Endothelial cell of hepatic sinusoid (primary cell): ENCODE data around the gene TPBGL.

Source experiments
- in situ Hi-C: cut with HindIII; loops from 2 replicates; pipeline ENCODE4 v1.10.0; 2017; ENCODE audit warnings: low sequenced_read_pairs

The TPBGL gene

GRCh38 chr11:75205564-75206020 lies 35.0 kb upstream of the TPBGL start:
- in situ Hi-C loops, result no loop called here

DNA sequence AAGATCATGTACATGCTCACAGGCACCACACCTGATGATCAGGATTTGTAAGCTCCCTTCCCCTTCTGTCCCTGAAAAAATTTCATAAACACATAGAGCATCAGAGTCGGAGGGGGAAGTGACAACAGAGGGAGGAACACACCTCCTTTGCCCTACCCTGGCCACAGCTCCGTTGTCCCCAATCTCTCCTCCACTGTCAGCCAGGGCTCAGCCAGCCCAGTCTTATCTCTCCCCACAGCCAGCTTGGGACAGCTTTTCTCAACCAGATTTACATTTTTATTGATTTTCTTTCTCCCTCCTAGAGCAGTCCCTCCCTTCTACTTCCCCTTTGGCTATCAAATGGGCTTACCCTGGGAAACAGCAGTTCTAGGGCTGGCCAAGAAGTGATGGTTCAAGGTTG lies 32.1 kb upstream of the TPBGL start:
- in situ Hi-C loops, result no loop called here

- in situ Hi-C loops, result loop anchor here (5.0 kb wide), 2 partner anchors 60 to 200 kb away; no protein-coding TSS in a partner anchor
Observed at GRCh38 chr11:75212411-75212810, 28.2 kb upstream of the TPBGL start.

- in situ Hi-C loops, result loop anchor here (5.0 kb wide), 2 partner anchors 58 to 202 kb away; no protein-coding TSS in a partner anchor
Observed at GRCh38 chr11:75214411-75214821, 26.2 kb upstream of the TPBGL start.

GRCh38 chr11:75214843-75215242 lies 25.7 kb upstream of the TPBGL start:
- in situ Hi-C loops, result loop anchor here (5.0 kb wide), 2 partner anchors 57 to 203 kb away; no protein-coding TSS in a partner anchor

DNA sequence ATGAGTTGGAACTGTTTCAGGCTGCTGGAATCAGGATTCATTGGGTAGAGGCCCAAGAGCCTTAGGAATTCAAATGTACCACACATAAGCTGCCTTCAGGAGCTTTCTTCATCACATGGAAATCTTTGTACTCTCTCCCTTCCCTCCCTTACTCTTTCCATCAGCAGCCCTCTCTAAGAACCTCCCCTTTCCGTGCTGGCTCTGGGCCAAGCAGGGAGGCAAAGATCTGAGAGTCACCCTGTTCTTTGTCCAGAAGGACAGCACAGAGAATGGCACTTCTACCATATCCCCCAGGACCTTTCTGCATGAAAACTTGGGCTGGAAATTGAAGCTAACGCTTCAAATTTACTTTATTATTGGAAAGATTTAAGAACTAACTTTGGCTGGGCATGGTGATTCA lies 20.7 kb upstream of the TPBGL start:
- in situ Hi-C loops, result no loop called here

- in situ Hi-C loops, result no loop called here
Observed at GRCh38 chr11:75223954-75224643, 16.5 kb upstream of the TPBGL start.

DNA sequence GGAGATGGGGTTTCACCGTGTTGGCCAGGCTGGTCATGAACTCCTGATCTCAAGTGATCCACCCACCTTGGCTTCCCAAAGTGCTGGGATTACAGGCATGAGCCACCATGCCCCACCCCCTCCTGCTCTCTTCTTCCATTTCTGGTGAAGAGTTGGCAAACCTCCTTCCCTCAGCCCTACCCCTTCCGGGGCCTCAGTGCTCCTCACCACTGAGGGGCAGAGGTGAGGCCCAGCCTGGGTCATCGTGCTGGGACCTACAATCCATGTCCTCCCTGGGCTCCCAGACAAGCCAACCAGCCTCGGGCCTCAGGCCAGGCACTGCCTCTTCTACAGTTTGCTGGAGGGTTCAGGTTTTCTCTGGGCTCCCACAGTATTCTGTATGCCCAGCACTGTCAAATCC lies 14.8 kb upstream of the TPBGL start:
- in situ Hi-C loops, result no loop called here

- in situ Hi-C loops, result no loop called here
Observed at GRCh38 chr11:75229466-75229865, 11.1 kb upstream of the TPBGL start.

- in situ Hi-C loops, result no loop called here
Observed at GRCh38 chr11:75230621-75231020, 10.0 kb upstream of the TPBGL start.

DNA sequence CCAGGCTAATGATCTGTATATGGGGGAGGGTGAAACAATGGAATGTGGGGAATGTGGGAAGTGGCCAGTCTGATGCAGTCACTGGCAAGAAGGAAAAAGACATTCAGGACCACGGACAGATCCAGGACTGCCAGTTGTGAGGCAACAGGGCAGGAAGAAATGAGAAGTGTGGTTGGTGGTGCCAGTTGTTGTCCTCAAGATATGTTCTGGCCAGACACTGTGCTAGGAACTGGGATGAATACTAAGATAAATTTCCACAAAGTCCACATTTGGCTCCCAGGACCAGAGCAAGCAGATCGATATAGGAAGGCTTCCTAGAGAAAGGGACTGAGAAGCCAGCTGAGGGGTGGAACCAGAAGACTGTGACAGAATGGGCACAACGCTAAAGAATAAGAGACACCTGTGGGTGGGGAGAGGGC lies 6.8 kb upstream of the TPBGL start:
- in situ Hi-C loops, result no loop called here

- in situ Hi-C loops, result no loop called here
Observed at GRCh38 chr11:75236062-75236461, 4.5 kb upstream of the TPBGL start.

DNA sequence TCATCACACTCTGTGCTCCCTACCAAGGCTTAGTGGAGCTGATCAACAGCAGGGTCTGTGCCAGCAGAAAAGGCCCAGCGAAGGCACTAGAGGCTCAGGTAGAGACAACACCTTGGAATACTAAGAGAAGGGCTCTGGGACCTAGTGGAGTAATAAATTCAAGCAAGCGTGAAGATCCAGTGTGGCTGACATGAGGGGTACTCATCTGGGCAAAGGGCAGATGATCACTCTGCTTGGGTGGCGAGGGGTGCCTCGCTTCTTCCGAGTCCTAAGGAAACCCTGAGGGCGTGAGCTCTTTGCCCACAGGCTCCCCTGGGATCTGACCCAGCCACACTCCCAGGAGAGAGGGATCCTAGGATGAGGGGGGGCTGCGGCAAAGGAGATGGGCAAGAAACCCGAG lies 3.5 kb upstream of the TPBGL start:
- in situ Hi-C loops, result no loop called here

DNA sequence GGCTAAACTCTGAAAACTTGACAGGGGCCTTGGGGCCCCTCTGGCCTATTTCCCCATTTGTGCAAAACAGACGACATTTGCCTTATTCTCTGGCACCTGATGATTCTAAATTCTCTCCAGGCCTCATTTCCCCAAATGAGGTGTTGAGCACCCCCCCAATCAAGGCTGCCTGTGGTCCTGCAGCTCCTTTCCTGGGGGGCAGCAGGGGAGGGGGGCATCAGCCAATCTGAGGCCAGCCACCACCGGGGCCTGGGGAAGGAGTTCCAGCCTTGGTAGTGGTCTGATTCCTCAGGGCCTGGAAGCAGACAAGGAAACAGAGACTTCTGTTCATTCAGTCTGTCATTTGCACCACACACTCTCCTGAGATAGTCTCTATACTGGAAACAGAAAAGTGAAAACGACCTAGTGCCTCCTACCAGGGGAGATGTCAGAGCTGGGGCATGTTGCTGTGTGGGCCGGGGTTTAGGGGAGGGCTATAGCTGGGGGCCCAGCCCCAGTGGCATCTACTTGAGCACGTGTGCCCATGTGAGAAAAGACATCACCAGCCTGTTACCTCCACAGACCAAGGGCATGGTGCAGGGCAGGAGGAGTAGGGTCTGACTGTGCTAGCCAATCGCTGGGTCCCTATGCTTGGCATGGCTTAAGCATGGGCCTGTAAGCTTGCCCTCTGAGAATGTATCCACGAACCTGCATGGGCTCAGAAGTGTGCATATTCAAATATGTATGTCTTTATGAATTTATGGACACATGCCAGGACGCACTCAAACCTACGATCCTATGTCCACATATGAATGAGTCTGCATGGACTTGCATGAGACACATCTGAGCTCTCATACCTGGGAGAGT lies 1.8 kb upstream of the TPBGL start:
- in situ Hi-C loops, result no loop called here

DNA sequence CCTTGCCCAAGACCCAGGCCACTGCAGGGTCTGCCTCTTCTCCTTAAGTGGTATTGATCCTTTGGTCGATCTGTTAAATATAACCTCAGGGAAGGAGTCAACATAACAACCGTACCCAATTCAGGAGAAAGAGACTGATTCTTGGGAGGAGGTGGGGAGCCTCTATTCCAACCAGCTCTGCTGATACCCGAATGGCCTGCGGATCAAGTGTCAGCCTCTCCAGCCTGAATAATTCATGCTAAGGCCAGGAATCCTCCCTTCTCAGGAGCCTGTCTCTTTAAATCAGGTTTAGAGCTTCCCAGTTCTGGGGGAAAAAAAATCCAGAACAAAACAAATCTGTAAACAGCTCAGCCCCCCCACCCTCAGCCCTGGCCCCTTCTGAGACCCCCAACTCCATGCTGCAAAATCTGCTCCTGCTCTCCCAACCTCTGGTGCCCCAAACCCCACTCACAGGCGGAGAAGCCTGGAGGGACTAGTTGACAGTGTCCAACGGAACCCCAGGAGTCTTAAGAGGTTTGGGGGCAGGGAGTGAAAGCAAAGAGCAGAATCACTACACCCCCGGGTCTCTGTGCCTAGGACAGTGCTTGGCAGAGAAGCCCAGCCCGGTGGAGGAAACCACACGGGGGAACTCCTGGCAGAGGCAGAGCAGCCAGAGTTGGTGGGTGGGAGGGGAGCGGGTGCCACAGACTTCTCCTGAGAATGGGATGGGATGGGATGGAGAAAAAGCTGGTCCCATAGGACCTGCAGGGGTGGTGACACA lies 863 bp upstream of the TPBGL start:
- in situ Hi-C loops, result no loop called here

GRCh38 chr11:75241036-75241905 lies 697 bp downstream of the TPBGL start:
- in situ Hi-C loops, result no loop called here

GRCh38 chr11:75241906-75242644 lies 1.5 kb downstream of the TPBGL start:
- in situ Hi-C loops, result no loop called here

- in situ Hi-C loops, result no loop called here
Observed at GRCh38 chr11:75242722-75243600, 2.4 kb downstream of the TPBGL start.
